Tibial artery (tissue), 4 donors: ENCODE results near the gene SPEG.

Source experiments
- DNase-seq, 2 donors: peaks; one replicate each; pipeline ENCODE4 v3.0.0-alpha.2; 2019
- H3K27ac ChIP-seq, 2 donors: fragments of 200-600 bp; sonication (generic) in 1 of 2; 1 replicate in 1 of 2; 2 replicates in 1 of 2; pipeline ENCODE4 v1.5.1; 2018 to 2019; ENCODE audit warnings: mild to moderate bottlenecking in 1 of 2
- H3K27me3 ChIP-seq, 2 donors: fragments of 200-600 bp; sonication (generic) in 1 of 2; one replicate each; pipeline versions ENCODE4 v1.5.1 to v1.6.0; 2016 to 2019
- H3K36me3 ChIP-seq, 3 donors: fragments of 200-600 bp; sonication (generic) in 2 of 3; one replicate each; pipeline ENCODE4 v1.5.1; 2016 to 2019; ENCODE audit warnings: mild to moderate bottlenecking in 2 of 3
- H3K4me1 ChIP-seq, 4 donors: fragments of 200-600 bp; sonication (generic) in 2 of 4; 1 replicate in 3 of 4; 2 replicates in 1 of 4; pipeline ENCODE4 v1.5.1; 2016 to 2019
- H3K4me3 ChIP-seq, 2 donors: fragments of 200-600 bp; sonication (generic) in 1 of 2; 1 replicate in 1 of 2; 2 replicates in 1 of 2; pipeline ENCODE4 v1.5.1; 2018 to 2019; ENCODE audit warnings: mild to moderate bottlenecking in 2 of 2
- H3K9me3 ChIP-seq, 3 donors: fragments of 200-600 bp; sonication (generic) in 1 of 3; one replicate each; pipeline ENCODE4 v1.5.1; 2016 to 2019
- intact Hi-C: fragments of 100-400 bp; cut with DNase I; formaldehyde crosslinking; loops from one replicate; pipeline ENCODE4 v1.15.0; 2023; ENCODE audit warnings: low total_unique reads
- TF ChIP-seq, protein P1 (sequence below), 2 experiments: fragments of 200-600 bp in 1 of 2; fragments of 450-650 bp in 1 of 2; IDR thresholded peaks; one replicate each; pipeline ENCODE4 v1.5.1; 2017 to 2019; ENCODE audit warnings: antibody characterized with exemption in 2 of 2, mild to moderate bottlenecking in 1 of 2, moderate library complexity in 1 of 2

Gene SPEG

DNA sequence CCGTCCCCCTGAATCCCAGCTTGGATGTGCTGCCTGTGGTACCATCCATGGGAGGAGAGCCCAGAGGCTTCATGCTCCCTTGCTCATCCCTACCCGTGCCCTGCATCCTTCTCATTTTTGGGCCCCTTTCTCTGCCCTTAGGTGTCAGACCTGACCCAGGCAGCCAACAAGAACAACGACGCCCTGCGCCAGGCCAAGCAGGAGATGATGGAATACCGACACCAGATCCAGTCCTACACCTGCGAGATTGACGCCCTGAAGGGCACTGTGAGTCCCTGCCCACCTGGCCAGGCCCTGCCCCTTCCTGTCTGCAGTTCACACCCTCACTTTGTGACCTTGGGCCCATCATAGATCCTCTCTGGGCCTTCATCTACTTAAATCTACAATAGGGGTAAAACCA, 14.0 kb upstream of the SPEG start:
- DNase-seq, result no peak
- Histone ChIP-seq H3K27me3 (no peaks in the 10 kb centered on the region), H3K4me1 (peaks cover 0 to 66% (median 27%) of the 10 kb centered on the region in 4 donors), H3K9me3 (no peaks in the 10 kb centered on the region), H3K27ac (peak overlapping the region; percentile 87 to 96), H3K36me3 (peaks cover 6 to 33% (median 25%) of the 10 kb centered on the region in 3 donors), H3K4me3 (peak overlapping the region; percentile 61)
- intact Hi-C loops, result no loop called here
- TF ChIP-seq, protein P1, sequence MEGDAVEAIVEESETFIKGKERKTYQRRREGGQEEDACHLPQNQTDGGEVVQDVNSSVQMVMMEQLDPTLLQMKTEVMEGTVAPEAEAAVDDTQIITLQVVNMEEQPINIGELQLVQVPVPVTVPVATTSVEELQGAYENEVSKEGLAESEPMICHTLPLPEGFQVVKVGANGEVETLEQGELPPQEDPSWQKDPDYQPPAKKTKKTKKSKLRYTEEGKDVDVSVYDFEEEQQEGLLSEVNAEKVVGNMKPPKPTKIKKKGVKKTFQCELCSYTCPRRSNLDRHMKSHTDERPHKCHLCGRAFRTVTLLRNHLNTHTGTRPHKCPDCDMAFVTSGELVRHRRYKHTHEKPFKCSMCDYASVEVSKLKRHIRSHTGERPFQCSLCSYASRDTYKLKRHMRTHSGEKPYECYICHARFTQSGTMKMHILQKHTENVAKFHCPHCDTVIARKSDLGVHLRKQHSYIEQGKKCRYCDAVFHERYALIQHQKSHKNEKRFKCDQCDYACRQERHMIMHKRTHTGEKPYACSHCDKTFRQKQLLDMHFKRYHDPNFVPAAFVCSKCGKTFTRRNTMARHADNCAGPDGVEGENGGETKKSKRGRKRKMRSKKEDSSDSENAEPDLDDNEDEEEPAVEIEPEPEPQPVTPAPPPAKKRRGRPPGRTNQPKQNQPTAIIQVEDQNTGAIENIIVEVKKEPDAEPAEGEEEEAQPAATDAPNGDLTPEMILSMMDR (IDR thresholded peaks at IDR 0.05), result no peak

DNA sequence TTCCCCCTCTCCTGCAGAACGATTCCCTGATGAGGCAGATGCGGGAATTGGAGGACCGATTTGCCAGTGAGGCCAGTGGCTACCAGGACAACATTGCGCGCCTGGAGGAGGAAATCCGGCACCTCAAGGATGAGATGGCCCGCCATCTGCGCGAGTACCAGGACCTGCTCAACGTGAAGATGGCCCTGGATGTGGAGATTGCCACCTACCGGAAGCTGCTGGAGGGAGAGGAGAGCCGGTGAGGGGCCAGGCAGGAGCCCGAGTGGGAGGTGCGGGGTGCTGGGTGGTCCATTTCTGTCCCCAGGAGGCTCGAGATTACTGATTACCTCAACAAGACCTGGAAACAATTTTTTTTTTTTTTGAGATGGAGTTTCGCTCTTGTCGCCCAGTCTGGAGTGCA, 13.3 kb upstream of the SPEG start:
- no peak for DNase-seq
- peak overlapping the region; percentile 87 to 96 for H3K27ac ChIP-seq
- TF ChIP-seq, protein P1 (IDR thresholded peaks at IDR 0.05), result no peak
- H3K4me3 ChIP-seq, result peak overlapping the region; percentile 61
- H3K36me3 ChIP-seq, result peaks cover 10 to 40% (median 26%) of the 10 kb centered on the region in 3 donors
- H3K9me3 ChIP-seq, result no peaks in the 10 kb centered on the region
- intact Hi-C loops, result no loop called here
- H3K27me3 ChIP-seq, result no peaks in the 10 kb centered on the region
- H3K4me1 ChIP-seq, result peaks cover 0 to 60% (median 27%) of the 10 kb centered on the region in 4 donors

DNA sequence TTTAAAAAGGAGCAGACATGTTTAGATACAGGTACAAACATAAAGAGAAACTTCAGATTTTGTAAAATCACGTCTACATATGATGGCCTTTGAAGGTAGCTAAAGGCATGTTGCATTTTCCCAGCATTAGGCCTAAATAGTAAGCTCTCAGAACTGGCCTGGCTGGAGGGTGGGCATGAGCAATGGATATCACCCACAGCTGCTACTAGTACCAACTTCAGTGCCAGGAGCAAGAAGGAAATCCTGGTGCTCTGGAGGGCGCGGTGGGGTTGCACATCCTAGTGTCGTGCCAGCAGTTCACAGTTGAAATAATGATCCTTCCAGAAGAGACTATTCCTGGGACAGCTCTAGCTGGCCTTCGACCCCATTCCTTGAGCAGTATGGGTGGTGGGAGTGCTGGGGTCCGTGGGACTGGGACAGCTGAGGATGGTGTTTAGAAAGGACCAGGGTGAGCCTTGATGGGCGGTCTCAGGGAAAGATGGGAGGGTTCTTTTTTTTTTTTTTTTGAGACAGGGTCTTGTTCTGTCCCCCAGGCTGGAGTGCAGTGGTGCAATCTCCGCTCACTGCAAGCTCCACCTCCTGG, 11.6 kb upstream of the SPEG start:
- intact Hi-C loops, result no loop called here
- Histone ChIP-seq H3K4me3 (peak overlapping the region; percentile 61), H3K36me3 (peaks cover 10 to 40% (median 26%) of the 10 kb centered on the region in 3 donors), H3K27ac (peak overlapping the region; percentile 87 to 96), H3K27me3 (no peaks in the 10 kb centered on the region), H3K9me3 (no peaks in the 10 kb centered on the region), H3K4me1 (peaks cover 0 to 42% (median 13%) of the 10 kb centered on the region in 4 donors)
- TF ChIP-seq, protein P1 (IDR thresholded peaks at IDR 0.05), result no peak
- DNase-seq, result no peak

DNA sequence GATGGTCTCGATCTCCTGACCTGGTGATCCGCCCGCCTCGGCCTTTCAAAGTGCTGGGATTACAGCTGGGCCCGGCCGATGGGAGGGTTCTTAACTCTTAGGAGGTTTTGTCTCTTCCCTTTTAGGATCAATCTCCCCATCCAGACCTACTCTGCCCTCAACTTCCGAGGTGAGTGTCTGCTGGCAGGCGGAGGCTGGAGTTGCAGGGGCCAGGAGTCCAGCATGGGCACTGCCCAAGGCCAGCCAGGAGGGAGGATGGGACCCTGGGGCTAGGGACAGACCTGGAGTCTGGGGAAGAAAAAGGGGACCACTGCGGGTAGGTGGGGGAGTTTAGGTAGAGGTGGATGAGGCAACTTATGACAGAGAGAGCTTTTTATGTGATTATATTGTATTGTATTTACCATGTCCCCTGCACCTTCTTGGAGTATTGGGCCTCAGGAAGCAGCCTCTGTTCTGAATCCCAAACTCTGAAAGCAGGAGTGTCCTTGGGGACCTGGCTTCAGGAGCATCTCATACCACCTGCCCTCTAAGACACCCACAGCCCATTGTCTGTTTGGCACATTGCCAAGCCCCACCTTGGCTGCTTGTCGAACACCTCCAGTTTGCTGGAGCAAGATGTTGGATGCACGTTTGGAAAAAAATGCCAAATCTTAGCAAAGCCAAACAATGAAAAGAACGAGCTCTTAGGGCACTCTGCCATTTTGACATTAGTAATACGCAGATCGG, 10.8 kb upstream of the SPEG start:
- TF ChIP-seq, protein P1 (IDR thresholded peaks at IDR 0.05), result no peak
- Histone ChIP-seq H3K4me3 (peak overlapping the region; percentile 15 to 61), H3K27ac (peak overlapping the region; percentile 87 to 96), H3K4me1 (peaks cover 0 to 35% (median 6%) of the 10 kb centered on the region in 4 donors), H3K27me3 (no peaks in the 10 kb centered on the region), H3K9me3 (no peaks in the 10 kb centered on the region), H3K36me3 (peaks cover 10 to 40% (median 26%) of the 10 kb centered on the region in 3 donors)
- intact Hi-C loops, result no loop called here
- no peak for DNase-seq

DNA sequence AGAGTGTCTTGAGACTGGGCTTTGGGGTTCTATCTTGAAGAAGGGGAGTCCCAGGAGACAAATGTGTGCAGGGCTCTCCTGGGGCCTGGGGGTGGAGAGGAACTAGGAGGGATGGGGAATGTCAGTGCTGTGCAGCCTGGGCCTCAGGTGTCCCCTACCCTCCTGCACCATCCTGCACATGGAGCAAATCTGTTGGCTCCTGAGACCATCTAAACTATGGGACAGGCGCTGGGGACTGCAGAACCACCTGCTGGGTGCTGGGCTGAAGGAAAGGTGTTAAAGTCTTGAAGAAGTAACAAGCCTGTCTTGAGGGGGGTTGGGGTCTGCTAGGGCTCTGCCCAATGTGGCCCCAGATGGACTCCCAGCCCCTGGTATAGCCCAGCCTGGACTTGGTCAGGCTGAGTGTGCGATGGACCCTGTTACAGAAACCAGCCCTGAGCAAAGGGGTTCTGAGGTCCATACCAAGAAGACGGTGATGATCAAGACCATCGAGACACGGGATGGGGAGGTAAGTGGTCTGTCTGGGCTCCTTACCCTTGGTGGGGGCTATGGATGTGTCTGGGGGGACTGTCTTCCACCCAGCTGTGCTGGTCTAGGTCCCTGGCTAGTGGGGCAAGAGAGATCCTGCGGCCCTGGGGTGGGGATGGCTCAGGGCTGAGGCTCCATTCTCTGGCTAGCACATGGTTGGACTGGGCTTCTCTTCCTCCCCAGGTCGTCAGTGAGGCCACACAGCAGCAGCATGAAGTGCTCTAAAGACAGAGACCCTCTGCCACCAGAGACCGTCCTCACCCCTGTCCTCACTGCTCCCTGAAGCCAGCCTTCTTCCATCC, 9.2 kb upstream of the SPEG start:
- Histone ChIP-seq H3K4me3 (no peak overlapping the region), H3K36me3 (peaks cover 10 to 34% (median 20%) of the 10 kb centered on the region in 3 donors), H3K9me3 (no peaks in the 10 kb centered on the region), H3K27me3 (no peaks in the 10 kb centered on the region), H3K27ac (peak overlapping the region; percentile 87 to 96), H3K4me1 (peaks cover 0 to 25% (median 2%) of the 10 kb centered on the region in 4 donors)
- intact Hi-C loops, result no loop called here
- DNase-seq, result peak in 1 of 2 donors; percentile 64
- TF ChIP-seq, protein P1 (IDR thresholded peaks at IDR 0.05), result no peak
